Endothelial cell (in vitro differentiated cells): ENCODE results near the gene C1QTNF8. TPM values are rescaled to one million over a fixed set of nuclear protein-coding genes. Genes with fewer than 3 reads are reported as not detected.

Source experiments
- DNase-seq: peaks from one replicate; pipeline ENCODE4 v3.0.0; 2021; ENCODE audit warnings: low spot score
- H3K27ac Mint-ChIP-seq: one replicate; pipeline ENCODE4 v1.8.0; 2021; ENCODE audit warnings: mixed read lengths, inconsistent platforms; ENCODE audit not compliant: unreplicated experiment
- H3K27me3 Mint-ChIP-seq: one replicate; pipeline ENCODE4 v1.8.0; 2021; ENCODE audit warnings: mild to moderate bottlenecking, moderate library complexity, mixed read lengths, inconsistent platforms; ENCODE audit not compliant: unreplicated experiment
- H3K36me3 Mint-ChIP-seq: one replicate; pipeline ENCODE4 v1.8.0; 2021; ENCODE audit warnings: mild to moderate bottlenecking, low read depth, mixed read lengths, inconsistent platforms; ENCODE audit not compliant: unreplicated experiment
- H3K4me1 Mint-ChIP-seq: one replicate; pipeline ENCODE4 v1.8.0; 2021; ENCODE audit warnings: mild to moderate bottlenecking, mixed read lengths, inconsistent platforms; ENCODE audit not compliant: unreplicated experiment
- H3K4me3 Mint-ChIP-seq: one replicate; pipeline ENCODE4 v1.8.0; 2021; ENCODE audit warnings: mild to moderate bottlenecking, mixed read lengths, inconsistent platforms; ENCODE audit not compliant: unreplicated experiment
- H3K9me3 Mint-ChIP-seq: one replicate; pipeline ENCODE4 v1.8.0; 2021; ENCODE audit warnings: mixed read lengths, inconsistent platforms; ENCODE audit not compliant: unreplicated experiment
- CTCF ChIP-seq: fragments of 200-600 bp; sonication (generic); IDR thresholded peaks from one replicate; pipeline ENCODE4 v1.5.0; 2021; ENCODE audit warnings: antibody characterized with exemption; ENCODE audit not compliant: unreplicated experiment
- total RNA-seq: library from RNA; stranded (reverse); fragmentation: NEBNext Ultra II Directional; extraction: Animal tissue kit (Norgen Biotek cat#: 25700); gene quantifications from one replicate; pipeline ENCODE4 v1.2.1, GENCODE V29; 2021; ENCODE audit not compliant: unreplicated experiment

The C1QTNF8 gene
- total RNA-seq, 1 donor from 2014 or later = not detected

GRCh38 chr16:1051446-1051845, 44.6 kb downstream of the C1QTNF8 start:
- Mint-ChIP-seq H3K4me3 (no peak overlapping the region), H3K27ac (no peak overlapping the region)

GRCh38 chr16:1050921-1051320, 45.1 kb downstream of the C1QTNF8 start:
- peaks cover 2% of the 10 kb centered on the region for H3K27me3 Mint-ChIP-seq
- no peaks in the 10 kb centered on the region for H3K9me3 Mint-ChIP-seq
- DNase-seq = no peak
- H3K4me3 Mint-ChIP-seq = no peak overlapping the region
- H3K4me1 Mint-ChIP-seq = no peaks in the 10 kb centered on the region
- TF ChIP-seq CTCF = no peak
- no peaks in the 10 kb centered on the region for H3K36me3 Mint-ChIP-seq
- H3K27ac Mint-ChIP-seq = no peak overlapping the region

More at GRCh38 chr16:1051446-1051845, 44.6 kb downstream of the C1QTNF8 start:
- Mint-ChIP-seq H3K9me3 (no peaks in the 10 kb centered on the region), H3K36me3 (no peaks in the 10 kb centered on the region), H3K27me3 (peaks cover 2% of the 10 kb centered on the region), H3K4me1 (no peaks in the 10 kb centered on the region)
- no peak for TF ChIP-seq CTCF
- no peak for DNase-seq

GRCh38 chr16:1050516-1050915, 45.5 kb downstream of the C1QTNF8 start:
- Mint-ChIP-seq H3K9me3 (no peaks in the 10 kb centered on the region), H3K27me3 (peaks cover 2% of the 10 kb centered on the region), H3K4me3 (no peak overlapping the region), H3K4me1 (no peaks in the 10 kb centered on the region), H3K27ac (no peak overlapping the region), H3K36me3 (no peaks in the 10 kb centered on the region)
- no peak for DNase-seq
- no peak for TF ChIP-seq CTCF

- no peak for TF ChIP-seq CTCF
- H3K9me3 Mint-ChIP-seq = no peaks in the 10 kb centered on the region
- peaks cover 2% of the 10 kb centered on the region for H3K27me3 Mint-ChIP-seq
- no peaks in the 10 kb centered on the region for H3K4me1 Mint-ChIP-seq
- no peaks in the 10 kb centered on the region for H3K36me3 Mint-ChIP-seq
- no peak overlapping the region for H3K4me3 Mint-ChIP-seq
- no peak for DNase-seq
- H3K27ac Mint-ChIP-seq = no peak overlapping the region
Observed at GRCh38 chr16:1049976-1050247, 46.1 kb downstream of the C1QTNF8 start.

GRCh38 chr16:1049113-1049975, 46.7 kb downstream of the C1QTNF8 start:
- Mint-ChIP-seq H3K27me3 (peaks cover 2% of the 10 kb centered on the region), H3K9me3 (no peaks in the 10 kb centered on the region), H3K4me3 (no peak overlapping the region), H3K4me1 (no peaks in the 10 kb centered on the region), H3K36me3 (no peaks in the 10 kb centered on the region), H3K27ac (no peak overlapping the region)
- no peak for TF ChIP-seq CTCF
- no peak for DNase-seq
